ENCODE results near the gene TMEM168.
"Not testable (repeated sequence)": the region's sequence is repeated elsewhere in the genome, so short reads cannot be mapped to it uniquely, and the experiment has no call there.

TMEM168 gene

GRCh38 chr7:112748381-112748780 is 41.8 kb downstream of the TMEM168 start:
- TF ChIP-seq CTCF (IDR thresholded peaks at IDR 0.05; ENCODE audit: low read depth, low read length), result no peak
- DNase-seq (ENCODE audit: low read depth in 2 of 2), result peak in 1 of 2 donors; percentile 27
- H3K4me3 ChIP-seq (replicated peaks in 1 of 2; ENCODE audit: low read depth in 2 of 2, low read length in 2 of 2), result no peak overlapping the region

GRCh38 chr7:112745635-112746034 is 44.6 kb downstream of the TMEM168 start:
- H3K4me3 ChIP-seq (replicated peaks in 1 of 2; ENCODE audit: low read depth in 2 of 2, low read length in 2 of 2), result no peak overlapping the region
- no peak for DNase-seq (ENCODE audit: low read depth in 2 of 2)
- TF ChIP-seq CTCF (IDR thresholded peaks at IDR 0.05; ENCODE audit: low read depth, low read length), result no peak

- peak in 1 of 2 donors; percentile 22 for DNase-seq (ENCODE audit: low read depth in 2 of 2)
- no peak for TF ChIP-seq CTCF (IDR thresholded peaks at IDR 0.05; ENCODE audit: low read depth, low read length)
Measured at GRCh38 chr7:112744818-112745217, 45.4 kb downstream of the TMEM168 start.

GRCh38 chr7:112743811-112744210 is 46.4 kb downstream of the TMEM168 start:
- no peak for TF ChIP-seq CTCF (IDR thresholded peaks at IDR 0.05; ENCODE audit: low read depth, low read length)
- H3K4me3 ChIP-seq (replicated peaks in 1 of 2; ENCODE audit: low read depth in 2 of 2, low read length in 2 of 2), result no peak overlapping the region
- no peak for DNase-seq (ENCODE audit: low read depth in 2 of 2)

More at GRCh38 chr7:112744818-112745217, 45.4 kb downstream of the TMEM168 start:
- no peak overlapping the region for H3K4me3 ChIP-seq (replicated peaks in 1 of 2; ENCODE audit: low read depth in 2 of 2, low read length in 2 of 2)

DNA sequence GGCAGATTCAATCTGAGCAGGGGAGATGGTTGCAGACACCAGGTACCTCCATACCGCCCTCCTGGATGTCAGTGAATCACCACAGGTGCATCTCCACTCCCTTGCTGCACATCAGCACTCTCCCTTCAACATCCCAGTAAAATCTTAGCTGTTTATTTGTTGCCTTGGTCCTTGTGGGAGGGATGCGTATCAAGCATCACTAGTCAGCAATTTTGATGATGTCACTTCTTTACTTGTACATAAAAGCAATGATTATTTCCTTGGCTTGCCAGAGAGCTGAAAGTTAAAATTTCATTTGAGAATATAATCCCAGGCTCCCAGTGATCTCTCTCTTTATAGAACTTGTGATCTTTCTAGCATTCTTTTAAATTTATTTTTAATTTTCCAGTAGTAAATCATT is 49.5 kb downstream of the TMEM168 start:
- no peak for DNase-seq (ENCODE audit: low read depth in 2 of 2)
- H3K4me3 ChIP-seq (replicated peaks in 1 of 2; ENCODE audit: low read depth in 2 of 2, low read length in 2 of 2), result no peak overlapping the region
- TF ChIP-seq CTCF (IDR thresholded peaks at IDR 0.05; ENCODE audit: low read depth, low read length), result no peak

- TF ChIP-seq CTCF (IDR thresholded peaks at IDR 0.05; ENCODE audit: low read depth, low read length), result no peak
- no peak for DNase-seq (ENCODE audit: low read depth in 2 of 2)
- H3K4me3 ChIP-seq (replicated peaks in 1 of 2; ENCODE audit: low read depth in 2 of 2, low read length in 2 of 2), result no peak overlapping the region
Measured at GRCh38 chr7:112739436-112740180, 50.6 kb downstream of the TMEM168 start.

DNA sequence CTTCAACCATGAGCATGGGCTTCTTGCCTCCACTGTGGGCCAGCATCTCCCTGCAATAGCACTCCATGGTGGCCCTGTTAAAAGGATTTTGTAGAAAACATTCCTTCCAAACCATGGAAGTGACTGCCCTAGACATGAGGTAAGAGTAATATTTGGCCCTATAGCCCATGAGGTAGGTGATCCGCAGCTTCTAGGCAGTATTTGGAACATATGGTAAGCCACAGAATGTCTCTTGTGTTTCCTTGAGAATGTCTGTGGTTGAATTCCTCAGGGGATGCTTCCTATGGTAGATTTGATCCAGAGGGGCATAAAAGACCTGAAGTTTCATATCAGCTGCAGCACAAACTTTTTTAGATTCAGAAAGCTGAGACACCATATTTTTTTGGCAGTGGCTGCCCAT is 54.9 kb downstream of the TMEM168 start:
- no peak for TF ChIP-seq CTCF (IDR thresholded peaks at IDR 0.05; ENCODE audit: low read depth, low read length)
- H3K4me3 ChIP-seq (replicated peaks in 1 of 2; ENCODE audit: low read depth in 2 of 2, low read length in 2 of 2), result no peak overlapping the region
- no peak for DNase-seq (ENCODE audit: low read depth in 2 of 2)

- not testable (repeated sequence) for DNase-seq (ENCODE audit: low read depth in 2 of 2)
Measured at GRCh38 chr7:112731324-112731723, 58.9 kb downstream of the TMEM168 start.

More at GRCh38 chr7:112731324-112731723, 58.9 kb downstream of the TMEM168 start:
- H3K4me3 ChIP-seq (replicated peaks in 1 of 2; ENCODE audit: low read depth in 2 of 2, low read length in 2 of 2), result not testable (repeated sequence)
